K562 (cell line): ENCODE measurements around the gene GALNT5.

ENCODE experiments used
- BHLHE40 ChIP-seq: IDR thresholded peaks from 2 replicates; pipeline ENCODE4 v1.6.1; 2011; ENCODE audit warnings: low read length, improper control_type of control experiment
- BRCA1 ChIP-seq, 2 experiments: fragments of 450-650 bp in 1 of 2; sonication (generic) in 1 of 2; formaldehyde crosslinking in 1 of 2; IDR thresholded peaks; 2 replicates each; pipeline versions ENCODE4 v1.5.0 to v1.6.1; 2017 to 2020; ENCODE audit warnings: mild to moderate bottlenecking in 1 of 2, missing genetic modification reagents in 1 of 2
- MXI1 ChIP-seq: IDR thresholded peaks from 2 replicates; pipeline ENCODE4 v1.6.1; 2011; ENCODE audit warnings: low read depth, mild to moderate bottlenecking, improper control_type of control experiment, low read length
- RBM34 ChIP-seq: fragments of 200-400 bp; formaldehyde crosslinking; IDR thresholded peaks from 2 replicates; pipeline ENCODE4 v1.6.1; 2018; ENCODE audit warnings: low read length, borderline replicate concordance; ENCODE audit not compliant: insufficient read depth
- ZNF165 ChIP-seq: fragments of 250-450 bp; sonication (Bioruptor Pico); IDR thresholded peaks from 2 replicates; pipeline ENCODE4 v1.4.0; 2020; ENCODE audit warnings: borderline replicate concordance

DNA sequence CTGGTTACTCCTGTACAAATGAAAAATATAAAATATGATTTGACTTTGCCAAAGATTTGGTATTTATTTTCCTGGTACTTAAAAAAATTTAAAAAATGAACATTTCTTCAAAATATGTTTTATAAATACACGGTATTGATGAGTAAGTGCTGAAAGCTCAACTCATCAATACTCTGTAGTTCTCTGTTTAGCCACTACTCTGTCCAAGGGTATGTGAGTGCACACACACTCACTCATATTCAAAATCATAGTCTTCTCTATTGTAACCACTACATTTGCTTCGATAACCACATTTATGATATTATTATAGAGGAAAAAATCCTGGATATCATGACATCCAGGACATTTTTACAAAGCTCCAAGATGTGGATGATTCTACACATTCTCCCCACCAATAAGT, 40.1 kb upstream of the GALNT5 start:
- TF ChIP-seq BHLHE40 (no peak), MXI1 (no peak), ZNF165 (CRISPR knock-in tag) (no peak), RBM34 (no peak), BRCA1 (IDR thresholded peaks at IDR 0.05) (no peak), BRCA1 (CRISPR knock-in tag; IDR thresholded peaks at IDR 0.05) (no peak)
